ENCODE results near the gene PPP4C.

The PPP4C gene

GRCh38 chr16:30060836-30061554 lies 14.8 kb upstream of the PPP4C start:
- no peaks in the 10 kb centered on the region for H3K27me3 ChIP-seq (ENCODE audit: control insufficient read depth, insufficient read depth, low read length)
- H3K36me3 ChIP-seq (ENCODE audit: control insufficient read depth, insufficient read depth, low read length) = peaks cover 3% of the 10 kb centered on the region
- peaks cover 5% of the 10 kb centered on the region for H3K4me1 ChIP-seq (ENCODE audit: control insufficient read depth, insufficient read depth, low read length)
- H3K4me3 ChIP-seq (ENCODE audit: low read depth, low read length) = no peak overlapping the region
- no peaks in the 10 kb centered on the region for H3K9me3 ChIP-seq (ENCODE audit: control insufficient read depth, insufficient read depth, low read length)
- H3K9ac ChIP-seq (ENCODE audit: low read depth, low read length) = no peak overlapping the region

GRCh38 chr16:30063278-30063892 lies 12.4 kb upstream of the PPP4C start:
- Histone ChIP-seq H3K4me1 (ENCODE audit: control insufficient read depth, insufficient read depth, low read length) (peaks cover 11% of the 10 kb centered on the region), H3K9ac (ENCODE audit: low read depth, low read length) (peak overlapping the region; percentile 83), H3K9me3 (ENCODE audit: control insufficient read depth, insufficient read depth, low read length) (no peaks in the 10 kb centered on the region), H3K27me3 (ENCODE audit: control insufficient read depth, insufficient read depth, low read length) (no peaks in the 10 kb centered on the region), H3K36me3 (ENCODE audit: control insufficient read depth, insufficient read depth, low read length) (peaks cover 21% of the 10 kb centered on the region), H3K4me3 (ENCODE audit: low read depth, low read length) (peak overlapping the region; percentile 93)

GRCh38 chr16:30063893-30064728 lies 11.7 kb upstream of the PPP4C start:
- no peaks in the 10 kb centered on the region for H3K9me3 ChIP-seq (ENCODE audit: control insufficient read depth, insufficient read depth, low read length)
- peak overlapping the region; percentile 93 for H3K4me3 ChIP-seq (ENCODE audit: low read depth, low read length)
- peak overlapping the region; percentile 83 for H3K9ac ChIP-seq (ENCODE audit: low read depth, low read length)
- H3K36me3 ChIP-seq (ENCODE audit: control insufficient read depth, insufficient read depth, low read length) = peaks cover 28% of the 10 kb centered on the region
- peaks cover 11% of the 10 kb centered on the region for H3K4me1 ChIP-seq (ENCODE audit: control insufficient read depth, insufficient read depth, low read length)
- H3K27me3 ChIP-seq (ENCODE audit: control insufficient read depth, insufficient read depth, low read length) = no peaks in the 10 kb centered on the region

GRCh38 chr16:30064729-30065101 lies 11.1 kb upstream of the PPP4C start:
- Histone ChIP-seq H3K9me3 (ENCODE audit: control insufficient read depth, insufficient read depth, low read length) (no peaks in the 10 kb centered on the region), H3K9ac (ENCODE audit: low read depth, low read length) (peak overlapping the region; percentile 83), H3K4me3 (ENCODE audit: low read depth, low read length) (peak overlapping the region; percentile 93), H3K36me3 (ENCODE audit: control insufficient read depth, insufficient read depth, low read length) (peaks cover 35% of the 10 kb centered on the region), H3K27me3 (ENCODE audit: control insufficient read depth, insufficient read depth, low read length) (no peaks in the 10 kb centered on the region), H3K4me1 (ENCODE audit: control insufficient read depth, insufficient read depth, low read length) (peaks cover 11% of the 10 kb centered on the region)

GRCh38 chr16:30065102-30065942 lies 10.5 kb upstream of the PPP4C start, which contains the start of gene ALDOA:
TSS of gene ALDOA (plus strand) at chr16:30065760. CDS start at chr16:30066898, 1,138 bp downstream.
- Histone ChIP-seq H3K36me3 (ENCODE audit: control insufficient read depth, insufficient read depth, low read length) (peaks cover 40% of the 10 kb centered on the region), H3K9me3 (ENCODE audit: control insufficient read depth, insufficient read depth, low read length) (no peaks in the 10 kb centered on the region), H3K4me3 (ENCODE audit: low read depth, low read length) (peak within 1 kb of the TSS; percentile 93), H3K27me3 (ENCODE audit: control insufficient read depth, insufficient read depth, low read length) (no peaks in the 10 kb centered on the region), H3K4me1 (ENCODE audit: control insufficient read depth, insufficient read depth, low read length) (peaks cover 11% of the 10 kb centered on the region), H3K9ac (ENCODE audit: low read depth, low read length) (peak within 1 kb of the TSS; percentile 98)

- Histone ChIP-seq H3K27me3 (ENCODE audit: control insufficient read depth, insufficient read depth, low read length) (no peaks in the 10 kb centered on the region), H3K4me1 (ENCODE audit: control insufficient read depth, insufficient read depth, low read length) (peaks cover 8% of the 10 kb centered on the region), H3K36me3 (ENCODE audit: control insufficient read depth, insufficient read depth, low read length) (peaks cover 47% of the 10 kb centered on the region), H3K4me3 (ENCODE audit: low read depth, low read length) (peak overlapping the region; percentile 93), H3K9ac (ENCODE audit: low read depth, low read length) (peak overlapping the region; percentile 98), H3K9me3 (ENCODE audit: control insufficient read depth, insufficient read depth, low read length) (no peaks in the 10 kb centered on the region)
Observed at GRCh38 chr16:30065943-30066760, 9.6 kb upstream of the PPP4C start.

- Histone ChIP-seq H3K27me3 (ENCODE audit: control insufficient read depth, insufficient read depth, low read length) (no peaks in the 10 kb centered on the region), H3K4me3 (ENCODE audit: low read depth, low read length) (peak overlapping the region; percentile 93), H3K4me1 (ENCODE audit: control insufficient read depth, insufficient read depth, low read length) (peaks cover 6% of the 10 kb centered on the region), H3K36me3 (ENCODE audit: control insufficient read depth, insufficient read depth, low read length) (peaks cover 54% of the 10 kb centered on the region), H3K9ac (ENCODE audit: low read depth, low read length) (peak overlapping the region; percentile 98), H3K9me3 (ENCODE audit: control insufficient read depth, insufficient read depth, low read length) (no peaks in the 10 kb centered on the region)
Observed at GRCh38 chr16:30066761-30067583, 8.8 kb upstream of the PPP4C start.

- no peak overlapping the region for H3K9ac ChIP-seq (ENCODE audit: low read depth, low read length)
- no peaks in the 10 kb centered on the region for H3K27me3 ChIP-seq (ENCODE audit: control insufficient read depth, insufficient read depth, low read length)
- no peaks in the 10 kb centered on the region for H3K9me3 ChIP-seq (ENCODE audit: control insufficient read depth, insufficient read depth, low read length)
- peaks cover 6% of the 10 kb centered on the region for H3K4me1 ChIP-seq (ENCODE audit: control insufficient read depth, insufficient read depth, low read length)
- H3K36me3 ChIP-seq (ENCODE audit: control insufficient read depth, insufficient read depth, low read length) = peaks cover 55% of the 10 kb centered on the region
- peak overlapping the region; percentile 93 for H3K4me3 ChIP-seq (ENCODE audit: low read depth, low read length)
Observed at GRCh38 chr16:30067584-30067916, 8.2 kb upstream of the PPP4C start.

GRCh38 chr16:30068333-30068732 lies 7.5 kb upstream of the PPP4C start:
- H3K4me3 ChIP-seq (ENCODE audit: low read depth, low read length) = no peak overlapping the region
- peaks cover 6% of the 10 kb centered on the region for H3K4me1 ChIP-seq (ENCODE audit: control insufficient read depth, insufficient read depth, low read length)
- peaks cover 55% of the 10 kb centered on the region for H3K36me3 ChIP-seq (ENCODE audit: control insufficient read depth, insufficient read depth, low read length)
- H3K9me3 ChIP-seq (ENCODE audit: control insufficient read depth, insufficient read depth, low read length) = no peaks in the 10 kb centered on the region
- H3K9ac ChIP-seq (ENCODE audit: low read depth, low read length) = no peak overlapping the region
- H3K27me3 ChIP-seq (ENCODE audit: control insufficient read depth, insufficient read depth, low read length) = no peaks in the 10 kb centered on the region
